NCI-H526 treated with DMSO at 0.1 percent for 48 hours (cell line): ENCODE measurements around the gene CAND2.

ENCODE experiments used
- DNase-seq: peaks from one replicate; lab custom pipeline; 2025; lab: John Stamatoyannopoulos, UW

Gene CAND2

GRCh38 chr3:12796171-12797123, at the start of gene CAND2:
Gene CAND2, plus strand, starts transcription at chr3:12796680. Its CDS starts 41 bp downstream, at chr3:12796721.
- peak; percentile 18 for DNase-seq

- no peak for DNase-seq
Measured at GRCh38 chr3:12748477-12748876, 48.0 kb upstream of the CAND2 start.

- no peak for DNase-seq
Measured at GRCh38 chr3:12750223-12750622, 46.3 kb upstream of the CAND2 start.

GRCh38 chr3:12750658-12751071, 45.8 kb upstream of the CAND2 start:
- no peak for DNase-seq

- no peak for DNase-seq
Measured at GRCh38 chr3:12751571-12751970, 44.9 kb upstream of the CAND2 start.

GRCh38 chr3:12752102-12752501, 44.4 kb upstream of the CAND2 start:
- no peak for DNase-seq

- peak; percentile 10 for DNase-seq
Measured at GRCh38 chr3:12752809-12753208, 43.7 kb upstream of the CAND2 start.

GRCh38 chr3:12753275-12754028, 43.0 kb upstream of the CAND2 start:
- no peak for DNase-seq

- DNase-seq = no peak
Measured at GRCh38 chr3:12754313-12754712, 42.2 kb upstream of the CAND2 start.

- DNase-seq = no peak
Measured at GRCh38 chr3:12755754-12756153, 40.7 kb upstream of the CAND2 start.

- DNase-seq = no peak
Measured at GRCh38 chr3:12756175-12756574, 40.3 kb upstream of the CAND2 start.

- no peak for DNase-seq
Measured at GRCh38 chr3:12756635-12757034, 39.8 kb upstream of the CAND2 start.

GRCh38 chr3:12758025-12758781, 38.3 kb upstream of the CAND2 start:
- DNase-seq = no peak

- DNase-seq = no peak
Measured at GRCh38 chr3:12759097-12759679, 37.3 kb upstream of the CAND2 start, which contains the start of gene TMEM40. Gene TMEM40, minus strand, starts transcription at chr3:12759259. Its CDS starts 9,427 bp downstream, at chr3:12749832.

- no peak for DNase-seq
Measured at GRCh38 chr3:12759693-12760565, 36.6 kb upstream of the CAND2 start.

- DNase-seq = no peak
Measured at GRCh38 chr3:12764171-12764776, 32.2 kb upstream of the CAND2 start.

- no peak for DNase-seq
Measured at GRCh38 chr3:12766541-12766940, 29.9 kb upstream of the CAND2 start.

- no peak for DNase-seq
Measured at GRCh38 chr3:12768579-12769527, 27.6 kb upstream of the CAND2 start.

- no peak for DNase-seq
Measured at GRCh38 chr3:12769761-12770160, 26.7 kb upstream of the CAND2 start.
